GM20000 (cell line): Measurements from ENCODE around the gene RAB43.

Source experiments
- DNase-seq: peaks from one replicate; pipeline ENCODE4 v3.0.0; 2012; ENCODE audit warnings: low spot score
- CTCF ChIP-seq: IDR thresholded peaks from 2 replicates; pipeline ENCODE4 v1.5.1; 2012; ENCODE audit warnings: mild to moderate bottlenecking, control low read depth; ENCODE audit errors: extremely low read depth, missing control alignments

The RAB43 gene

GRCh38 chr3:129045675-129046036 is 75.9 kb downstream of the RAB43 start:
- DNase-seq = no peak
- TF ChIP-seq CTCF = no peak

- TF ChIP-seq CTCF = no peak
- DNase-seq = no peak
These were observed 80.9 kb downstream of the RAB43 start for GRCh38 chr3:129040579-129041300.

- DNase-seq = no peak
- no peak for TF ChIP-seq CTCF
These were observed 81.6 kb downstream of the RAB43 start for GRCh38 chr3:129040039-129040336.

- no peak for TF ChIP-seq CTCF
- no peak for DNase-seq
These were observed 82.1 kb downstream of the RAB43 start for GRCh38 chr3:129039271-129040038.

GRCh38 chr3:129038121-129038855 is 83.3 kb downstream of the RAB43 start:
- no peak for TF ChIP-seq CTCF
- no peak for DNase-seq
